Stimulated activated CD8-positive, alpha-beta memory T cell treated with anti-CD3 and anti-CD28 coated beads, Interleukin-7, amount 100 ng/mL, for 24 hours (primary cell): ENCODE results near the gene IL32.

Source experiments
- DNase-seq: peaks from one replicate; pipeline ENCODE4 v3.0.0-alpha.2; 2020; ENCODE audit warnings: low read depth

IL32 gene

GRCh38 chr16:3089717-3090592 lies 24.5 kb downstream of the IL32 start:
- no peak for DNase-seq

- no peak for DNase-seq
Measured at GRCh38 chr16:3091551-3091950, 26.1 kb downstream of the IL32 start.

- DNase-seq = no peak
Measured at GRCh38 chr16:3092501-3092941, 27.1 kb downstream of the IL32 start.

- no peak for DNase-seq
Measured at GRCh38 chr16:3094289-3095027, 29.0 kb downstream of the IL32 start.

GRCh38 chr16:3095869-3096268 lies 30.4 kb downstream of the IL32 start:
- DNase-seq = no peak

GRCh38 chr16:3096362-3096761 lies 30.9 kb downstream of the IL32 start:
- DNase-seq = no peak

- DNase-seq = no peak
Measured at GRCh38 chr16:3097266-3097665, 31.8 kb downstream of the IL32 start.

- no peak for DNase-seq
Measured at GRCh38 chr16:3098459-3099394, 33.3 kb downstream of the IL32 start, which contains the start of gene ZSCAN10. TSS of gene ZSCAN10 (minus strand) at chr16:3099294. CDS start at chr16:3092937, 6,357 bp downstream.

- DNase-seq = no peak
Measured at GRCh38 chr16:3099395-3099731, 33.9 kb downstream of the IL32 start.

GRCh38 chr16:3099732-3100499 lies 34.5 kb downstream of the IL32 start:
- DNase-seq = peak; percentile 91

GRCh38 chr16:3101018-3101840 lies 35.8 kb downstream of the IL32 start:
- no peak for DNase-seq

- no peak for DNase-seq
Measured at GRCh38 chr16:3101841-3102470, 36.5 kb downstream of the IL32 start.

- DNase-seq = peak; percentile 79
Measured at GRCh38 chr16:3106205-3106928, 40.9 kb downstream of the IL32 start.

GRCh38 chr16:3112058-3112880 lies 46.8 kb downstream of the IL32 start, which contains the start of gene ZNF205:
TSS of gene ZNF205 (plus strand) at chr16:3112586. CDS start at chr16:3113431, 845 bp downstream.
- no peak for DNase-seq

GRCh38 chr16:3112881-3113574 lies 47.6 kb downstream of the IL32 start:
- no peak for DNase-seq

- no peak for DNase-seq
Measured at GRCh38 chr16:3113765-3114479, 48.5 kb downstream of the IL32 start.

GRCh38 chr16:3115003-3115402 lies 49.6 kb downstream of the IL32 start:
- DNase-seq = no peak
